Activated CD8-positive, alpha-beta T cell treated with anti-CD3 and anti-CD28 coated beads, Interleukin-2, amount 10 ng/mL, durations not matched to agents 7 days and 5 days (primary cell): ENCODE measurements around the gene KCTD16. TPM values are rescaled to one million over a fixed set of nuclear protein-coding genes. Genes with fewer than 3 reads are reported as not detected.

Experiments used
- ATAC-seq: fragments of 150-1000 bp; cut with Tn5 transposase; one replicate; pipeline ENCODE4 v1.10.0; 2021; ENCODE audit warnings: moderate library complexity
- CTCF ChIA-PET: fragments of 350-600 bp; sonication (Branson Sonifier 250); formaldehyde crosslinking; loops from one replicate; lab custom pipeline; 2021; ENCODE audit warnings: antibody characterized with exemption; lab: Charles Lee
- POLR2A ChIA-PET: fragments of 350-600 bp; sonication (Branson Sonifier 250); formaldehyde crosslinking; loops from one replicate; lab custom pipeline; 2021; ENCODE audit warnings: antibody characterized with exemption; lab: Charles Lee
- DNase-seq: peaks from one replicate; pipeline ENCODE4 v3.0.0-alpha.2; 2020
- H3K27ac Mint-ChIP-seq: one replicate; pipeline ENCODE4 v1.8.0; 2021; ENCODE audit warnings: mild to moderate bottlenecking, mixed read lengths
- H3K27me3 Mint-ChIP-seq: one replicate; pipeline ENCODE4 v1.8.0; 2021; ENCODE audit warnings: low read depth, mixed read lengths
- H3K36me3 Mint-ChIP-seq: one replicate; pipeline ENCODE4 v1.8.0; 2021; ENCODE audit warnings: low read depth, mixed read lengths
- H3K4me1 Mint-ChIP-seq: one replicate; pipeline ENCODE4 v1.8.0; 2021; ENCODE audit warnings: low read depth, mixed read lengths
- H3K4me3 Mint-ChIP-seq: one replicate; pipeline ENCODE4 v1.8.0; 2021; ENCODE audit warnings: mild to moderate bottlenecking, mixed read lengths
- H3K9me3 Mint-ChIP-seq: one replicate; pipeline ENCODE4 v1.8.0; 2022; ENCODE audit warnings: mixed read lengths; ENCODE audit not compliant: insufficient read depth
- total RNA-seq, 2 experiments: library from RNA; stranded (reverse); gene quantifications; one replicate each; pipeline ENCODE4 v1.2.3, GENCODE V29; 2021

Gene KCTD16
- total RNA-seq, 2 experiments from 2014 or later = 0.08 TPM; not detected in 1

DNA sequence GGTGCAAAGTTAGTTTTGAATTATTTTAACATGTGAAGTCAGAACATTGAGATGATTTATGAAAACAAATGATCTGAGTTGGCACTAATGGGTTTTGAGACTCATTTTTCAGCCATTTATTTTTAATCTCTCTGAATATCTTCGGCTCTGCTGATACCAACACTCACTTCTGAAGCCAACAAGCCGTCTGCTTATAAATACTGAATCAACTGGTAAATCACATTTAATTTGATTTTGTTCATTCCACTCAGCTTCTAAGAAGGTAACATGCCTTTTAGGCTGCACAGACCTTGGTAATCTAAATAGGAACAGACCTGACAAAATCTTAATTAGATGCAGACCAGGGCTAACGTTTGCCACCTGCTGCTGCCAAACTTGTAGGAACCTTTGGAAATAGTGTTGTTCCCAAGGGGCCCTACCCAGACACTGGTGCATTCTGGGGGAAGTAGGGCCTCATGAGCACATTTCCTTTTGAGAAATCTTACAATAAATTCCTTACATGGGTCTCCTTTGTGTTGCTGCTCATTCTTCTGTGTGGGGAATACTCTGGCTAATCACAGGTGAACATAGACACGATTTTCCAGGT, 182.2 kb downstream of the KCTD16 start:
- no peaks in the 10 kb centered on the region for H3K9me3 Mint-ChIP-seq
- ATAC-seq (no peak), DNase-seq (no peak)
- no peaks in the 10 kb centered on the region for H3K4me1 Mint-ChIP-seq
- no peaks in the 10 kb centered on the region for H3K36me3 Mint-ChIP-seq
- no peak overlapping the region for H3K4me3 Mint-ChIP-seq
- CTCF ChIA-PET = no interaction called here
- no peaks in the 10 kb centered on the region for H3K27me3 Mint-ChIP-seq
- POLR2A ChIA-PET = no interaction called here
- H3K27ac Mint-ChIP-seq = no peak overlapping the region

DNA sequence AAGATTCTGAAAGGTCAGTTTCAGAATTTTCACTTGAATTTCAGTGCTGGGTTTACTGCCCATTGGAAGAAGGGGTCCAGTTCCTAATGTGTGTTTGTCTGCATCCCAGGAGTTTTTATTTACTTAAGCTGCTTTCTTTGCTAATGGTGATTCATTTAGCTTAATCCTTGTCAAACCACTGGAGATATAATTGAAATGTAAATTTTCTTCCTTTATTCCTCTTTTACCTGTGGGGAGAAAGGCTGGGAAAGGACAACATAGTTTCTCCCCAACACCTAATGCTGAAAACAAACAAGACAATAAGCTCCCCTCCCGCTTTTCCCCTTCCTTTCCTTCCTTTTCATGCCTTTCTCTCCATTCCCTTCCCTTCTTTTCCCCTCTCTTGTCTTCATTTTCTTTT, 185.8 kb downstream of the KCTD16 start:
- CTCF ChIA-PET = no interaction called here
- no peak for DNase-seq

DNA sequence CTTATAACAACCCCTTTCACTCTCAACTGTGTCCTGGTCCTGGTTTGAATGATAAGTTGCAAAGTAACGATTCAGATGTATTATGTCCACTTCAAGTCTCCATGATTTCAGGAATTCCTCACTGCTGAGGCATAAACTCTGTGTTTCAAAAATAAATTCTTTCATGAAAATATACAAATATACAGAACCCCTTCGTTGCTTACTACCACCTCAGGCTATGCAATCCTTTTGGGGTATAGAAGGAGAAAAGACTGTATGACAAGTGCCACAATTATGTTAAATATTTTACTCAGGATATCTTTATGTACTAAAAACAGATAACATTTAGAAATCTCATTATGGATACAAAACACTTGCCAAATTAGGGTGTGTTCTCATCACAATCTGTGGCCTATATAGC, 190.7 kb downstream of the KCTD16 start:
- H3K36me3 Mint-ChIP-seq = no peaks in the 10 kb centered on the region
- H3K4me1 Mint-ChIP-seq = no peaks in the 10 kb centered on the region
- H3K4me3 Mint-ChIP-seq = no peak overlapping the region
- POLR2A ChIA-PET = no interaction called here
- CTCF ChIA-PET = no interaction called here
- no peak for DNase-seq
- no peak overlapping the region for H3K27ac Mint-ChIP-seq
- no peak for ATAC-seq
- no peaks in the 10 kb centered on the region for H3K27me3 Mint-ChIP-seq
- no peaks in the 10 kb centered on the region for H3K9me3 Mint-ChIP-seq

More for the DNA sequence above, 185.8 kb downstream of the KCTD16 start:
- no peaks in the 10 kb centered on the region for H3K4me1 Mint-ChIP-seq
- no peak overlapping the region for H3K27ac Mint-ChIP-seq
- H3K4me3 Mint-ChIP-seq = no peak overlapping the region
- no peaks in the 10 kb centered on the region for H3K9me3 Mint-ChIP-seq
- no peaks in the 10 kb centered on the region for H3K36me3 Mint-ChIP-seq
- H3K27me3 Mint-ChIP-seq = no peaks in the 10 kb centered on the region
- POLR2A ChIA-PET = no interaction called here
- no peak for ATAC-seq

DNA sequence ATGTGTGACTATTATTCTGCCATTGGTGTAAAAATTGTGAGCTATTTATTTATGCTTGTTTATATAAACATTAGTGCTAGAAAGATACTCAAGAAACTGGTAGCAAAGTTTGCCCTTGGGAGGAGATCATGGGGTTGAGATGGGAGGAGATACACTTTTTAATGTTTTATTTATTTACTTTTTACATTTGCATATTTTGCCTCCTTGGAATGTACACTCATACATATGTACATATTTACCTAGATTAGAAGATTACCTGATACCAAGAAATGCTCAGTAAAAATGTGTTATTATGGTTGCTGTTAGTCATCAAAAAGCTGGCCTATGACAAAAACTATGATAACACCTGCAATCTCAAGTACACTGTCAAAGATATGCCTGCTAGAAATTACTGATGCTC, 195.2 kb downstream of the KCTD16 start:
- DNase-seq (no peak), ATAC-seq (no peak)
- no peaks in the 10 kb centered on the region for H3K27me3 Mint-ChIP-seq
- ChIA-PET POLR2A (no interaction called here), CTCF (no interaction called here)
- no peaks in the 10 kb centered on the region for H3K4me1 Mint-ChIP-seq
- H3K9me3 Mint-ChIP-seq = no peaks in the 10 kb centered on the region
- no peak overlapping the region for H3K4me3 Mint-ChIP-seq
- no peak overlapping the region for H3K27ac Mint-ChIP-seq
- H3K36me3 Mint-ChIP-seq = no peaks in the 10 kb centered on the region

GRCh38 chr5:144367991-144368390, 197.3 kb downstream of the KCTD16 start:
- no peaks in the 10 kb centered on the region for H3K27me3 Mint-ChIP-seq
- ChIA-PET POLR2A (no interaction called here), CTCF (no interaction called here)
- DNase-seq (no peak), ATAC-seq (no peak)
- H3K27ac Mint-ChIP-seq = no peak overlapping the region
- no peaks in the 10 kb centered on the region for H3K36me3 Mint-ChIP-seq
- no peaks in the 10 kb centered on the region for H3K4me1 Mint-ChIP-seq
- no peaks in the 10 kb centered on the region for H3K9me3 Mint-ChIP-seq
- no peak overlapping the region for H3K4me3 Mint-ChIP-seq

- H3K36me3 Mint-ChIP-seq = no peaks in the 10 kb centered on the region
- POLR2A ChIA-PET = no interaction called here
- no peak for ATAC-seq
- H3K4me1 Mint-ChIP-seq = no peaks in the 10 kb centered on the region
- CTCF ChIA-PET = no interaction called here
- H3K27me3 Mint-ChIP-seq = no peaks in the 10 kb centered on the region
- H3K4me3 Mint-ChIP-seq = no peak overlapping the region
- no peak overlapping the region for H3K27ac Mint-ChIP-seq
- H3K9me3 Mint-ChIP-seq = no peaks in the 10 kb centered on the region
- no peak for DNase-seq
Measured at GRCh38 chr5:144368556-144368955, 197.9 kb downstream of the KCTD16 start.

- CTCF ChIA-PET = no interaction called here
Measured at GRCh38 chr5:144369006-144369405, 198.3 kb downstream of the KCTD16 start.

DNA sequence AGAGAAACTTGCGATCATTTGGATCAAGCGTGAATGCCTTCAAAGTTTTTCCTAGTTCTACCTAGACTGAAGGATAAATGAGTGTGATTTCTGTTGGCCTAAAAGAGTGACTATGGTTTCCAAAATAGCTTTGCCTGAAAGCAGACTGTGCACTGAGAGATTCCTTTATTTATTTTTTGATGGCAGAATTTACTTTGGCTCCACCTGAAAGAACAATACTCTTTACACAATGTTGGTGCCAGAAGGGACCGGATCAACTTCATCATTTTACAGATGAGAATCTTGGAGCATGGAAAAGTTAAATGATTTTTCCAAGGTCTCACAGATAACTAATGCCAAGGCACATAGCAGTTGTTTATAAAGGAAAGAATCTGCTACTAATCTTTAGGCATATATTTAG, 199.6 kb downstream of the KCTD16 start:
- Mint-ChIP-seq H3K9me3 (no peaks in the 10 kb centered on the region), H3K27me3 (no peaks in the 10 kb centered on the region), H3K36me3 (no peaks in the 10 kb centered on the region), H3K27ac (no peak overlapping the region), H3K4me3 (no peak overlapping the region), H3K4me1 (no peaks in the 10 kb centered on the region)
- DNase-seq (no peak), ATAC-seq (no peak)
- POLR2A ChIA-PET = no interaction called here
- CTCF ChIA-PET = no interaction called here

More at GRCh38 chr5:144369006-144369405, 198.3 kb downstream of the KCTD16 start:
- H3K27me3 Mint-ChIP-seq = no peaks in the 10 kb centered on the region
- no peaks in the 10 kb centered on the region for H3K36me3 Mint-ChIP-seq
- POLR2A ChIA-PET = no interaction called here
- ATAC-seq (no peak), DNase-seq (no peak)
- H3K4me1 Mint-ChIP-seq = no peaks in the 10 kb centered on the region
- no peak overlapping the region for H3K27ac Mint-ChIP-seq
- H3K9me3 Mint-ChIP-seq = no peaks in the 10 kb centered on the region
- H3K4me3 Mint-ChIP-seq = no peak overlapping the region

GRCh38 chr5:144374637-144375036, 204.0 kb downstream of the KCTD16 start:
- no peaks in the 10 kb centered on the region for H3K36me3 Mint-ChIP-seq
- no peak overlapping the region for H3K4me3 Mint-ChIP-seq
- H3K9me3 Mint-ChIP-seq = no peaks in the 10 kb centered on the region
- ChIA-PET POLR2A (no interaction called here), CTCF (no interaction called here)
- ATAC-seq (no peak), DNase-seq (no peak)
- H3K27me3 Mint-ChIP-seq = no peaks in the 10 kb centered on the region
- H3K4me1 Mint-ChIP-seq = no peaks in the 10 kb centered on the region
- H3K27ac Mint-ChIP-seq = no peak overlapping the region

GRCh38 chr5:144377207-144377606, 206.5 kb downstream of the KCTD16 start:
- DNase-seq (no peak), ATAC-seq (no peak)
- Mint-ChIP-seq H3K4me1 (no peaks in the 10 kb centered on the region), H3K27me3 (no peaks in the 10 kb centered on the region), H3K9me3 (no peaks in the 10 kb centered on the region), H3K27ac (no peak overlapping the region), H3K4me3 (no peak overlapping the region), H3K36me3 (no peaks in the 10 kb centered on the region)
- CTCF ChIA-PET = no interaction called here
- POLR2A ChIA-PET = no interaction called here

- ChIA-PET CTCF (interaction anchor here (0.7 kb wide), 1 partner anchor 12 kb away, joined by 3 read pairs; no protein-coding TSS in a partner anchor), POLR2A (no interaction called here)
- Mint-ChIP-seq H3K4me1 (no peaks in the 10 kb centered on the region), H3K27ac (no peak overlapping the region), H3K27me3 (no peaks in the 10 kb centered on the region), H3K9me3 (no peaks in the 10 kb centered on the region), H3K4me3 (no peak overlapping the region), H3K36me3 (no peaks in the 10 kb centered on the region)
- no peak for ATAC-seq
- DNase-seq = no peak
Measured at GRCh38 chr5:144378681-144379080, 208.0 kb downstream of the KCTD16 start.

DNA sequence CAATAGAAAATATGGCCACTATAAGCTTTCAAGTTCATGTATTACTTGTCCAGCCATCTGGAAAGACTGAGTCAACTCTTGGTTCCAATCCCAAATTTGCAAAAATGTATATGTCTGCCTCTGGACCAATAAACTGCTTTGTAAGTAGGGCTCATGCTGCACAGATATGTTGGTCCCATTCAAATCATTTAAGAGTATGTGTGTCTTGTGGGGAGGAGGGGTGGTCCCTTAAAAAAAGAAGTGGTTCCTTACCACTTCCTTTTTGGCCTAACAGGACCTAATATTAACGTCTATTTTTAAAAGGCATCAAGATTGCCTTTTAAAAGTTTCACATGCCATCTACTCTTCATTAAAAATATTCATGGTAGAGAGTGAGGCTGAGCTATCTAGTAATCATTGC, 214.9 kb downstream of the KCTD16 start:
- Mint-ChIP-seq H3K4me3 (no peak overlapping the region), H3K27ac (no peak overlapping the region), H3K4me1 (no peaks in the 10 kb centered on the region), H3K9me3 (no peaks in the 10 kb centered on the region), H3K36me3 (no peaks in the 10 kb centered on the region), H3K27me3 (no peaks in the 10 kb centered on the region)
- ChIA-PET POLR2A (no interaction called here), CTCF (no interaction called here)
- DNase-seq (no peak), ATAC-seq (no peak)

DNA sequence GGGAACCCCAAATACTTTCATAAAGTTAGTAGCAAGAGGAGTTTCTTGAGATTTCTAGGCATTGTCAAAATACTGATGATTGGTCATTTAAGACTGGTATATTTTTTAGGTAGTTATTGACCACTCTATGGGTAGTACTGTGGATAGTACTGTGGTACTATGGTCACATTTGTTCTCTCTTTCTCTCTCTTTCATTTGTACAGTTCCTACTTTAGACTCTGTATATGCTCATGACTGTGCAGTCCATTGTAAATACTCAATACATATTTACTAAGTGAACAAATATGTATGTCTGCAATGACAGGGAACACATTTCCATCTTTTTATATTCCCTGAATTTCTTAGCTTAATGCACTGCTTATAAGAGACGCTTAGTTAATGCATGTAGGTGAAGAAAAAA, 215.6 kb downstream of the KCTD16 start:
- no peak for ATAC-seq
- Mint-ChIP-seq H3K36me3 (no peaks in the 10 kb centered on the region), H3K4me3 (no peak overlapping the region), H3K9me3 (no peaks in the 10 kb centered on the region), H3K27ac (no peak overlapping the region), H3K27me3 (no peaks in the 10 kb centered on the region), H3K4me1 (no peaks in the 10 kb centered on the region)
- ChIA-PET CTCF (no interaction called here), POLR2A (no interaction called here)
- DNase-seq = no peak
